HG02623 (cell line): Measurements from ENCODE around the gene SLC39A7.

ENCODE experiments used
- ATAC-seq: cut with Tn5 transposase; IDR thresholded peaks from one replicate; pipeline ENCODE4 v1.9.1; 2021; ENCODE audit warnings: moderate library complexity; ENCODE audit not compliant: unreplicated experiment

The SLC39A7 gene

GRCh38 chr6:33170176-33171015 is 30.3 kb upstream of the SLC39A7 start:
- no peak for ATAC-seq

GRCh38 chr6:33171016-33171879 is 29.4 kb upstream of the SLC39A7 start:
- ATAC-seq: no peak

- ATAC-seq: no peak
These were observed 28.6 kb upstream of the SLC39A7 start for GRCh38 chr6:33171880-33172687.

GRCh38 chr6:33172688-33173534 is 27.8 kb upstream of the SLC39A7 start:
- ATAC-seq: no peak

DNA sequence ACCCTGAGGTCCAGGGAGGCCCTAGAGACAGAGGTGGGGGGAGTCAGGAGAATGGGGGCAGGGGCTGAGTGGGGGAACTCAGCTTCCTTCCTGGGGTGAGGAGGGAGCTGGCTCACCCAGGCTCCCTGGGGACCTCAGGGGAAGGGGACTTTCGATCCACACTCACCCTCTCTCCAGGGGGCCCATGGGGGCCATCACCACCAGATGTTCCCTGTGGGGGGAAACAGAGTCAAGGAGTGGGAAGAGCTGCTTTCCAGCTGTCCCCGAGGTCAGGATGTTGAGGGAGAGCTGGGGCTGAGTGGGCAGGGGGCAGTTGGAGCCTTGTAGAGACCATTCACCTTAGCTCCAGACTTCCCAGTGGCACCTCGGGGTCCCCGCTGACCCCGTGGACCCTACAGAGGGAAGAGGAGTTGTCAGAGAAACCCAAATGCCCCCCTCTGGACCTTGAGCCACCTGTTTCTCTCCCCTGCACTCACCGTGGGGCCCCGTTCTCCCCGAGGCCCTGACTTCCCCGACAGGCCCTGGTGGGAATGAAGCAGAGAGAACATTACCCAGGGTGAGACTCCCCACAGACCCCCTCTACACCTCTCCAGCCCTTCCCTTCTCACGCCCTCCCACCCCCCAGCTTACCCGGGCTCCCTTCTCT is 27.0 kb upstream of the SLC39A7 start:
- ATAC-seq: no peak

DNA sequence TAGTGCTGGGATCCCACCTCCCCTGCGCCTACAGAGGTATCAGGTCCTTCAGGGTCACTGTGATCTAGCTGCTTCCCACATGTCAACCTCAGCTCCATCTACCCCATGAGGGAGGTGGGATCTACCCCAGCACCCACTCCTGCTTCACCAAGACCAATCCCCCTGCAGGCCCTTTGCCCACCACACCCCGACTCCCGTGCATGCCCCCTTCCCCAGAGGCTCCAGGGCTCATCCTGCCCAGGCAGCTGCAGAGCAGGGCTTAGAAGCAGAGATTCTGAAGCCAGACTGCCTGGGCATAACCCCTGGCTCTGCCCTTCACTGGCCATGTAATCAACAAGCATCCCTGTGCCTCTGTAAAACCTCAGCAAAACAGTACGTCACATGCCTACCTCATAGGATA is 25.9 kb upstream of the SLC39A7 start:
- no peak for ATAC-seq

DNA sequence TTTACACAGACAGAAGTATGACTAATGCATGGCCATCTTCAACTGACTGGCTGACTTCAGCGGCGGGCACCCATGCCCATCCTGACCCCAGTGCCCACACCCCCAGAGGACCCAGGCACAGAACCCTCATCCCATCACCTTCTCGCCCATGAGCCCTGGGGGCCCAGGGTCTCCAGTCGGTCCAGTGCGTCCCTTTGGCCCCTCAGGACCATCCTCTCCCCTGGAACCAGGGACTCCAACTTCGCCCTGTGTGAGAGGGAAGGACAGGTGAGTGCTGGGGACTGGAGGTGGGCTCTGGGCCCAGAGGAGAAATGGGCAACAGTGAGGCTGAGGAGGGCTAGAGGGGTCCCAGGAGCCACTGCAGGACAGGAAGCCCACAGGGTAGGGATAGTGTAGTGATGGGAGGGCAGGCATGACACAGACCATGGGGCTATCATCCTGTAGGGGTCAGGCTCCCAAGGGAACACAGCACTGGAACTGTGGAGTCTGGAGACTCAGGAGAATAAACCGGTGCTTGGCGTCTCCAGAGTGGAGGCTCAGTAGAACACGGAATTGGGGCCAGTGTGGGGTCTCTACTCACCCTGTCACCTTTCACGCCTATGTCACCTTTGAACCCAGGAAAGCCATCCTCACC is 25.1 kb upstream of the SLC39A7 start:
- no peak for ATAC-seq

- ATAC-seq: no peak
These were observed 23.8 kb upstream of the SLC39A7 start for GRCh38 chr6:33176906-33177305.

DNA sequence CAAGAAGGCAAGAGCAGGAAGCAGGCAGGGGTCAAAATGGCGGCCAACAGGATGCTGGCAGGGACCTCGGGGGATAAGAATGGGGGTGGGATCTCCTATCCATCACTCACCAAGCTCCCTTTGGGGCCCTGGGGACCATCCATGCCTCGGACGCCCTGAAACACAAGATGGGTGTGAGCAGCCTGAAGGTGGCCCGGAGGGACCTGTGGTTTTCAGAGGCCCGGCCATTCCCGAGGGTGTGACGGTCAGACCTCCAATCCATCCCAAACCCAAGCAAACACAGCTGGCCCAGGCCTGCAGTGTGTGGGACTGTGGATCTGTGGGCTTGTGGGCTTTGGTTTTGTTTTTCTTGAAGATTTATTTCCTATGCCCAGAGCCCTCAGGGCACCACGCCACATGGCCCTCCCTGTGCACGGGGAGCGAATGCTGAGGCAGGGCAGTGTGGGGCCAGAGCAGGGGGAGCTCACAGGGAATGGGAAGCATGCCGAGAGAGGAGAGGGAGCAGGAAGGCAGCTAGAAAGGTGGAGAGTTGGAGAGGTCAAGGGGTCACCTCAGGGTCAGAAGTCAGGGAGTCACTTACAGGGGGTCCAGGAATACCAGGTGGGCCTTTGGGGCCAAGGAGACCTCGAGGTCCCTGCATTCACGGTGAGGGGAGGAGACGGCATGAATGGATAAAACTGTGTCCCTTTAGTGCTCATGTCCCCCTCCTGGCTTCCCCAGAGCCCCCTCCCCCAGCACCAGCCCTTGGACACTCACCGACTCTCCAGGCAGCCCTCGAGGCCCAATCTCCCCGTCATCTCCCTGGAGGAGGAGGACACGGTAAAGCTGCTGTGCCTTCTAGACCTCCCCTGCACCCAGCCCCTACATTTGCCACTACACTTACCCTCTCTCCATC is 22.9 kb upstream of the SLC39A7 start:
- no peak for ATAC-seq

DNA sequence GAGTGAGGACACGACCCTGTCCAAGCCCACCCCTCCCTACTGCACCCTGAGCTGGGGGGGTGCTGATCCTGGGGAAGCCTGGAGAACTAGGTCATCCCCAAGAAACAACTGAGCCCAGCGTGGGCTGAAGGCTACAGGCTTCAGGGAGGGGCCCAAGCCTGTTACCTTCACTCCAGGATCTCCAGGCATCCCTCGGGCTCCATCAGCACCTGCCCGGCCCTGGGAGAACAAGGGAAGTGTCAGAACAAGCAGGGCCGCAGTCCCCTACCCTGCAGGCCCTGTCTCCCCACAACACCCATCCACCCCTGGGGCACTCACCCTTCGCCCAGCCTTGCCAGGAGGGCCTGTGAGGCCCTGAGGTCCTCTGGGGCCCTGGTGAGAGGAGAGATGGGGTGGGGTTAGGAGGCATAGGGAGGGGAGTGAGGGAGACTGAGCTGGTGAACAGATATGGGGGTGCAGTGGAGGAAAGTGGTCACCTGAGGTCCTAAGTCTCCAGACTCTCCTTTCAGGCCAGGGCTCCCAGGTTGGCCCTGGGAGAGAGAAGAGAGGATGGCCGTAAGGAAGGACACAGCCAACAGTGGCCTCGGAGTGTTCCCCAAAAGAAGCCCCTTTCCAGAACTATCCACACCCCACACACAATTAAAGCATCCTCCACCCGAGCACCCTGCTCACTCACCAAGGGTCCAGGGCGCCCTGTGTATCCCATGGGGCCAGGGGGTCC is 21.8 kb upstream of the SLC39A7 start:
- ATAC-seq: no peak

GRCh38 chr6:33181141-33181540 is 19.5 kb upstream of the SLC39A7 start:
- ATAC-seq: no peak

DNA sequence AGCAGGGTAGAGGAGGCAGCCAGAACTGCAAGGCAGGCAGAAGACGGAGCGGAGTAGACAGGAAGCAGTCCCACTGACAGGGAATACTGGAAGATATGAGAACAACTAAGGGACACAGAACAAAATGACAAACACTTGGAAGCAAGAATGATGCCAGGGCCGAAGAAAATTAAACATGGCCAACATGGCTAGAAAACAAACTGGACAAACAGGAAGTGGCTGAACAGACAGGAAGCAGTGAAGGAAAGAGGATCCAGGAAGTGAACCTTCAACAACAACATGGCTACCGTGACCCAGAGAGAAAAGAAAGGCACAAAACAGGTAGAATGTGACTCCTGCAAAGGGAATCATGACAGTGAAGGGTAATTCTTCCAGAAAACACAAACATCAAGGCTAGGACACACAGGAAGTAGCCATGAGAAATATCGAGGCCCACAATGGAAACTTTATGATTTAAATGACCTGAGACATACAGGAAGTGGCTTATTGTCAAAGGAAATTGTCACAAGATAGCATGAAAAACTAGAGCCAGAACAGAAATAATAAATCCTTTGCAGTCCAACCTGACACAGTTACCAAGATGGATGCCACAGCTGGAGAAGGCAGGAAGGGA is 17.5 kb upstream of the SLC39A7 start:
- no peak for ATAC-seq

DNA sequence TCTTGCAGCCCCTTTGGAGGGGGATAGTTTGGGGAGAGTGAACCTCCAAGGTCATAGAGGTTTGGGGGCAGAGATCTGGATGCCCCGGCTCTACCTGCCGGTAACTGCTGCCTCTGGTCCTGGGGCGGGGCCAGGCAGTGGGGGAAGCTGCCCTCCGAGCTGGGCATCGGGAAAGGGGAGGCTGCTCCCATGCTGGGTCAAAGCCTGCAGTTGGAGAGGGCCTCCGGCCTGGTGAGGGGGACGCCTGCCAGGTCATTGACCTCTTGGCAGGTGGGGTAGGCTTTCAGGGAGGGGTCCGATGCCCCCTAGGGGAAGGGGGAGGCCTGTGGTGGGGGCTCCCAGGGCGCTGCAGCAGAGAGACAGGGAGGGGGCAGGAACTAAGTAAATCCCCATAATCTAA is 15.5 kb upstream of the SLC39A7 start:
- ATAC-seq: no peak

DNA sequence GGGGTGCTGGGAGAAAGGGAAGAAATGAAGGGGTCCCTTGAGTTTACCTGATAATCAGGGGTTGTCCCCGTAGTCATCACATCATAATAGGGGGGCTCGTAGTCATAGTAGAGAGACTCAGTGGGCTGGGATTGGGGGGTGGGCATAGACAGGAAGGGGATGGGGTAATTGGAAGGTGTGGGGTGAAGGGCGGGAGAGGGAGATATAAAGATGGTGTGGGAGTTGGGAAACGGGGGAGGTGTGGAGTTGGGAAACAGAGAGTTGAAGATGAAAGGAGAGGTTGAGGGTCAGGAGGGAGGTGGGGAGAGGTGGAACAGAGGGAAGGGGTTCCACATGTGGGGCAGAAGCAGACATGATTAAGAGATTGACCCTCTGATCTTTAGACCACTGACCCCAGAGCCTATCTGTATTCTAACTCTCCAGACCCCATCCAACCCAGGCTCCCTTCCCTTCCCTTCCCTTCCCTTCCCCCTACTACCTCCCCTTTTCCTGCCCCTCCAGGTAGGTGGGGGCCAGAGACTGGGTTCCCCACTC is 14.9 kb upstream of the SLC39A7 start:
- ATAC-seq: no peak

GRCh38 chr6:33187809-33188208 is 12.9 kb upstream of the SLC39A7 start:
- no peak for ATAC-seq

DNA sequence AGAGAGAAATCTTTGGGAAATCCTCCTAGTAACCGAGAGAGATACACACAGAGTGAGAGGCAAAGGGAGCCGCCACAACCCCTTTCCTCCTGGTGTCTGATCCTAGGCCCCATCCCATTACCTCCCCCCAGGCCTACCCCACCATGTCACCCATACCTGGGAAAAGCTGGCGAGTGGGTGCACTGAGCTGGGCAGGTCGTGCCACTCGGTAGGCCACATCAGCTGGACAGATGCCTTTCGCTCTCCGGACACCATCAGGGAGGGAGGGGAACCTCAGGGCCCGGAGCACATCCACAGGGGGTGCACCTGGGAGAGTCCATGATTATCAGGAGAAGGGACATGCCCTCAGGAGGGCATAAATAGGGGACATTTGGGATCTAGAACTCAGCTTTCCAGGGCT is 11.5 kb upstream of the SLC39A7 start:
- ATAC-seq: no peak
